ENCODE results near the gene PSMB7.

The PSMB7 gene

GRCh38 chr9:124389146-124389939 lies 25.9 kb downstream of the PSMB7 start:
- no peak overlapping the region for H3K4me2 ChIP-seq (ENCODE audit: low read depth, low read length)
- no peaks in the 10 kb centered on the region for H3K27me3 ChIP-seq (replicated peaks; ENCODE audit: insufficient read depth, low read length)
- no peaks in the 10 kb centered on the region for H3K4me1 ChIP-seq (ENCODE audit: low read length)
- no peaks in the 10 kb centered on the region for H3F3A ChIP-seq (ENCODE audit: insufficient read depth, low read length)
- no peaks in the 10 kb centered on the region for H3K9me2 ChIP-seq (replicated peaks; ENCODE audit: insufficient read depth, low read length)
- no peak overlapping the region for H3K9ac ChIP-seq (ENCODE audit: low read length)
- H2AFZ ChIP-seq (ENCODE audit: low read length), result no peak overlapping the region
- peaks cover 100% of the 10 kb centered on the region for H3K79me2 ChIP-seq (ENCODE audit: low read length)
- no peaks in the 10 kb centered on the region for H3K36me3 ChIP-seq (replicated peaks; ENCODE audit: insufficient read depth, low read length)
- H3K4me3 ChIP-seq (ENCODE audit: low read length), result no peak overlapping the region
- TF ChIP-seq EZH2 (optimal IDR thresholded peaks at IDR 0.05; ENCODE audit: low read depth, low read length), result no peak
- TF ChIP-seq CTCF (IDR thresholded peaks at IDR 0.05; ENCODE audit: low read length), result no peak
- no peak for TF ChIP-seq EZH2phosphoT487 (IDR thresholded peaks at IDR 0.05; ENCODE audit: low read length)
- no peak overlapping the region for H3K27ac ChIP-seq (ENCODE audit: low read length)
- H4K20me1 ChIP-seq (ENCODE audit: insufficient read depth, low read length), result peaks cover 56% of the 10 kb centered on the region; the same call in 1 of the 2 replicates
- DNase-seq, result no peak
- H3K9me3 ChIP-seq (replicated peaks; ENCODE audit: insufficient read depth, low read length), result no peaks in the 10 kb centered on the region

- no peaks in the 10 kb centered on the region for H3F3A ChIP-seq (ENCODE audit: insufficient read depth, low read length)
- H3K4me3 ChIP-seq (ENCODE audit: low read length), result no peak overlapping the region
- TF ChIP-seq EZH2 (optimal IDR thresholded peaks at IDR 0.05; ENCODE audit: low read depth, low read length), result no peak
- no peak for TF ChIP-seq CTCF (IDR thresholded peaks at IDR 0.05; ENCODE audit: low read length)
- TF ChIP-seq EZH2phosphoT487 (IDR thresholded peaks at IDR 0.05; ENCODE audit: low read length), result no peak
- H3K4me2 ChIP-seq (ENCODE audit: low read depth, low read length), result no peak overlapping the region
- H3K27ac ChIP-seq (ENCODE audit: low read length), result no peak overlapping the region
- no peak overlapping the region for H2AFZ ChIP-seq (ENCODE audit: low read length)
- no peak overlapping the region for H3K9ac ChIP-seq (ENCODE audit: low read length)
- H3K27me3 ChIP-seq (replicated peaks; ENCODE audit: insufficient read depth, low read length), result no peaks in the 10 kb centered on the region
- no peak for DNase-seq
- no peaks in the 10 kb centered on the region for H3K9me3 ChIP-seq (replicated peaks; ENCODE audit: insufficient read depth, low read length)
- H4K20me1 ChIP-seq (ENCODE audit: insufficient read depth, low read length), result peaks cover 47% of the 10 kb centered on the region; the same call in 1 of the 2 replicates
- H3K79me2 ChIP-seq (ENCODE audit: low read length), result peaks cover 98% of the 10 kb centered on the region
- peaks cover 4% of the 10 kb centered on the region; the same call in 1 of the 2 replicates for H3K36me3 ChIP-seq (replicated peaks; ENCODE audit: insufficient read depth, low read length)
- no peaks in the 10 kb centered on the region for H3K9me2 ChIP-seq (replicated peaks; ENCODE audit: insufficient read depth, low read length)
- H3K4me1 ChIP-seq (ENCODE audit: low read length), result no peaks in the 10 kb centered on the region
Observed at GRCh38 chr9:124388275-124389048, 26.8 kb downstream of the PSMB7 start.

- peaks cover 85% of the 10 kb centered on the region for H3K79me2 ChIP-seq (ENCODE audit: low read length)
- H3K36me3 ChIP-seq (replicated peaks; ENCODE audit: insufficient read depth, low read length), result peaks cover 5% of the 10 kb centered on the region; the same call in 1 of the 2 replicates
- H3K9ac ChIP-seq (ENCODE audit: low read length), result no peak overlapping the region
- no peak overlapping the region for H3K4me3 ChIP-seq (ENCODE audit: low read length)
- H3K9me3 ChIP-seq (replicated peaks; ENCODE audit: insufficient read depth, low read length), result no peaks in the 10 kb centered on the region
- no peak overlapping the region for H2AFZ ChIP-seq (ENCODE audit: low read length)
- no peak for DNase-seq
- no peaks in the 10 kb centered on the region for H3K27me3 ChIP-seq (replicated peaks; ENCODE audit: insufficient read depth, low read length)
- no peaks in the 10 kb centered on the region for H3K4me1 ChIP-seq (ENCODE audit: low read length)
- no peak overlapping the region for H3K4me2 ChIP-seq (ENCODE audit: low read depth, low read length)
- H3K9me2 ChIP-seq (replicated peaks; ENCODE audit: insufficient read depth, low read length), result no peaks in the 10 kb centered on the region
- no peak overlapping the region for H3K27ac ChIP-seq (ENCODE audit: low read length)
- H4K20me1 ChIP-seq (ENCODE audit: insufficient read depth, low read length), result peaks cover 41% of the 10 kb centered on the region; the same call in 1 of the 2 replicates
- no peaks in the 10 kb centered on the region for H3F3A ChIP-seq (ENCODE audit: insufficient read depth, low read length)
- TF ChIP-seq CTCF (IDR thresholded peaks at IDR 0.05; ENCODE audit: low read length), result no peak
- TF ChIP-seq EZH2 (optimal IDR thresholded peaks at IDR 0.05; ENCODE audit: low read depth, low read length), result no peak
- no peak for TF ChIP-seq EZH2phosphoT487 (IDR thresholded peaks at IDR 0.05; ENCODE audit: low read length)
Observed at GRCh38 chr9:124386201-124386600, 29.0 kb downstream of the PSMB7 start.

All from MM.1S (cell line).